GM10847 (cell line): ENCODE data around the gene SETD4.

Experiments
- POLR2A ChIP-seq: IDR thresholded peaks from 2 replicates; pipeline ENCODE4 v1.6.1; 2011; ENCODE audit not compliant: insufficient read length; ENCODE audit errors: extremely low read depth

SETD4 gene

GRCh38 chr21:36035381-36035791 lies 24.9 kb downstream of the SETD4 start:
- no peak for TF ChIP-seq POLR2A

- TF ChIP-seq POLR2A = no peak
Measured at GRCh38 chr21:36034211-36034913, 26.0 kb downstream of the SETD4 start.

- no peak for TF ChIP-seq POLR2A
Measured at GRCh38 chr21:36032647-36033406, 27.5 kb downstream of the SETD4 start.

- no peak for TF ChIP-seq POLR2A
Measured at GRCh38 chr21:36030581-36031189, 29.6 kb downstream of the SETD4 start.

GRCh38 chr21:36029309-36029708 lies 31.0 kb downstream of the SETD4 start:
- no peak for TF ChIP-seq POLR2A

GRCh38 chr21:36028127-36029069 lies 31.9 kb downstream of the SETD4 start:
- no peak for TF ChIP-seq POLR2A

- no peak for TF ChIP-seq POLR2A
Measured at GRCh38 chr21:36027347-36027746, 33.0 kb downstream of the SETD4 start.

GRCh38 chr21:36024782-36025181 lies 35.5 kb downstream of the SETD4 start:
- TF ChIP-seq POLR2A = no peak

GRCh38 chr21:36023092-36023480 lies 37.2 kb downstream of the SETD4 start:
- TF ChIP-seq POLR2A = no peak

GRCh38 chr21:36022427-36023091 lies 37.8 kb downstream of the SETD4 start:
- no peak for TF ChIP-seq POLR2A

GRCh38 chr21:36021251-36021837 lies 39.0 kb downstream of the SETD4 start:
- TF ChIP-seq POLR2A = no peak

- no peak for TF ChIP-seq POLR2A
Measured at GRCh38 chr21:36015045-36015444, 45.3 kb downstream of the SETD4 start.

- no peak for TF ChIP-seq POLR2A
Measured at GRCh38 chr21:36010801-36011200, 49.5 kb downstream of the SETD4 start.

GRCh38 chr21:36008505-36008904 lies 51.8 kb downstream of the SETD4 start:
- TF ChIP-seq POLR2A = no peak
